Fibroblast of skin of back (primary cell): ENCODE data around the gene B3GNT4.
A peak's percentile ranks its signal among the peaks of the same experiment; 100 is the strongest.
"Not testable (repeated sequence)": the region's sequence is repeated elsewhere in the genome, so short reads cannot be mapped to it uniquely, and the experiment has no call there.

Experiments
- DNase-seq: peaks from one replicate; pipeline ENCODE4 v3.0.0-alpha.2; 2013

The B3GNT4 gene

DNA sequence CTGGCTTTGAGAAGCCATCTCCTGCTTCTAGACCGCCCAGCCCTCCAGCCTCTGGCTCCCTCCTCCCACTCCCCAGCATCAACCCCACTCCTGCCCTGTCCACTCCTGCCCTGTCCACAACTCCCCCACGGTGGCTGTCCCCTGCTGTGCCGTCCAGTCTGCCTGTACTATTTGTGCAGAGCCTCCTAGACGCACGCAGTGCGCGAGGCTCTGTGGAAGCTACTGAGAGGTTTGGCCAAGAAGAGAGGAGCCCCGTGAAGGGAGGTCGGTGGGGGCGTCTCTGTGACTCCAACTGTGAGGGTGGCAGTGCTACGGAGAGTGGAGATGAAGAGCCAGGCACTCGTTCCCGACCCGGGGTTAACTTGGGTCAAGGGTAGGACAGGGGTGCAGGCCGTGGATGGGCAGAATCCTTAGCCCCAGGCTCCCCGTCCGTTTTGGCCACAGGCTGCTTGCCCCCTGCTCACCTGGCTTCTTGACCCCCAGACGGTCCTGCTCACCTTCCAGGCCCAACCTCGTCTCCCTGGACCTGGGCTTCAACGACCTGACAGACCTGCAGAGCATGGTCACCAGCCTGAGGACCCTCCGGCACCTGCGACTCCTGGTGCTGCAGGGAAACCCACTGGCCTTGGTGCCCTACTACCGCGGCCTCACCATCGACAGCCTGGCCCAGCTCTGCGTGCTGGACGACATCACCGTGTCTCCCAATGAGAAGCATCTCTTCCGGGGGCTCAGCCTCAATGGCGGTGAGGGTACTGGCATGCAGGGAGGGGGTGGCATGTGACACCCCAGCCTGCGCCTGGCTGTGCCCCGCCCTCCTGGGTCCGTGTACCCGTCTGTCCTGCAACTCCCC is 13.7 kb upstream of the B3GNT4 start:
- no peak for DNase-seq

- DNase-seq, result peak; percentile 44
These were observed 12.5 kb upstream of the B3GNT4 start for GRCh38 chr12:122190842-122191668.

GRCh38 chr12:122192441-122192840 is 11.1 kb upstream of the B3GNT4 start:
- no peak for DNase-seq

- DNase-seq, result no peak
These were observed 8.7 kb upstream of the B3GNT4 start for GRCh38 chr12:122194804-122195203.

DNA sequence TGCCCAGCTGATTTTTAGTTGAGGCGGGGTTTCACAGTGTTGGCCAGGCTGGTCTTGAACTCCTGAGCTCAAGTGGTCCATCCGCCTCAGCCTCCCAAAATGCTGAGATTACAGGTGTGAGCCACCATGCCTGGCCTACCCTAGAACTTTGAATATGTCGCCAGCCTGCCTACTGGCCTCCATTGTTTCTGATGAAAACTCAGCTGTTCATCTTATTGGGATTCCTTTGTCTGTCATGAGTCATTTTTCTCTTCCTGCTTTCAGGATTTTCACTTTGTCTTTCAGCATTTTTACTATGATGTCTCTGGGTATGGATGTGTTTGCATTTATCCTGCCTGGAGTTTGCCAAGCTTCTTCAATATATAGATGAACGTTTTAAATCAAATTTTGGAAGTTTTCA is 8.1 kb upstream of the B3GNT4 start:
- no peak for DNase-seq

DNA sequence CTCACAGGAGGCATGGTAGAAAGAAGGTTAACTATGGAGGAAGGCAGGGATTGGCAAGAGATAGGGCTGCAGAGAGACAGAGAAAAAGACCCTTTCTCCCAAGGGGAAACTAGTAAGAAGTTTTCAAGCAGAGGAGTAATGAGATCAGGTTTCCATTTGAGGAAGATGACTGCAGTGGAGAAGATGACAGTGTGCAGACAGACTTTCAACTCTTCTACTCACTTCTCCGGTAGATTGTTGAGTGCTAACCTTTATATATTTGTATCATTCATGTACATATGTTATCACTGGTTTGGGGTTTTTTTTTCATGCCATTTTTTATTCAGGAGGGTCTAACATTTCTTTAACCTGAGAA is 5.9 kb upstream of the B3GNT4 start:
- DNase-seq, result no peak

DNA sequence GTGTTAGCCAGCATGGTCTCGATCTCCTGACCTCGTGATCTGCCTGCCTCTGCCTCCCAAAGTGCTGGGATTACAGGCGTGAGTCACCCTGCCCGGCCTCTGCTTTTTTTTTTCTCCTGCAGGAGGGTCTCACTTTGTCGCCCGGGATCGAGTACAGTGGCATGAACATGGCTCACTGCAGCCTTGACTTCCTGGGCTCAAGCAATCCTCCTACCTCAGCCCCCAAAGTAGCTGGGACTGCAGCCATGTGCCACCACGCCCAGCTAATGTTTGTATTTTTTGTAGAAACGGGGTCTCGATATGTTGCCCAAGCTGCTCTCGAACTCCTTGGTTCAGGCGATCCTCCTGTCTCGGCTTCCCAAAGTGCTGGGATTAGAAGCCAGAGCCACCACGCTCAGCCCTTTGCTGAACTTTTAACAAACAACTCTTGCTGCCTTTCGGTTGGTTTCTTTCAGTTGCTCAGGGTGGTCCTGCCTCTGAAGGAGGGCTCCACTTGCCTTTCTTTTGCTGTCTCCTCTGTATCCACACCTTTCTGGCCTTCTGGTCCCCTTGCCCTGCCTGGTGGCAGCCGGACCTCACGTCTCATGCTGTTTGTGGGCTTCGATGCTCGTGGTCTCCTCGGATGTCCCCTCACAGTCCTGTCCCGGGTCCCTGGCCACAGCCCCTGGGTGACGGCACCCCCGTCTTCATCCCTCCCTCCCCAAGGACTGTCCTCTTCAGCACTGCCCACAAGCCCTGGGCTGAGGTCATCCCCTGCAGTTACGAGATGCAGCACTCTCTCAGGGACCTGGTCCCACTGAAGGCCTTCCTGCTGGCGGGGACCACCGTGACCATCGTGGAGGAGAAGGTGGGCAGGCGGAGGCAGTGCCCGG is 3.8 kb upstream of the B3GNT4 start:
- DNase-seq, result no peak

DNA sequence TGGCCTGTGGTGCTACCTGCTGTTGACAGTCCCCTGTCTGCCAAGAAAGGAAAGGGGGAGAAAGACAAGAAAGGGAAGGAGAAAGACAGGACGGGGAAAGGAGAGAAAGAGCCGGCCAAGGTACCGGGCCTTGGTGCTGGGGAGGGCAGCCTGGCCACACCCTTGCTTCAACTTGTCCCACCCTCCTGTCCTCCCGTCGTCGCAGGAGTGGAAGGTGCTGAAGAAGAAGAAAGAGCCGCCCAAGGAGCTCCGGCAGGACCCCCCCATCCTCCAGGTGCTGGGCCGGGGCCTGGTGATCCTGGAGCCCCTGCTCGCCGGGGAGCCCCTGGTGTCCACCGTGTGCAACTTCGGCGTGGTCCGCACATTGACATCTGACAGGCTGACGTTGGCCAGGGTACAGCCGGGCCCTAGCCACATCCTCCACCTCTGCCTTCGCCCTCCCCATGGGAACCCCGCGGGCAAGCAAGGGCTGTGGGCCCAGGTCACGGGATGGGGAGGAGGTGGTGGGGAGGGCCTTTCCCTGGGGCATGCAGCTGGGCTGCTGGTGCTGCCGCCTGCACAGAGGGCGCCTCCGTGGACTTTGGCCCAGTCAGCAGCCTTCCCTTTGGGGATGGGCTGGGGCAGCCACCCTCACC is 2.9 kb upstream of the B3GNT4 start:
- no peak for DNase-seq

GRCh38 chr12:122201381-122201780 is 2.1 kb upstream of the B3GNT4 start:
- DNase-seq, result no peak

- no peak for DNase-seq
These were observed 1.5 kb upstream of the B3GNT4 start for GRCh38 chr12:122202017-122202416.

- DNase-seq, result not testable (repeated sequence)
These were observed 698 bp upstream of the B3GNT4 start for GRCh38 chr12:122202811-122203210.

GRCh38 chr12:122204167-122205052 is 901 bp downstream of the B3GNT4 start:
- DNase-seq, result no peak

- no peak for DNase-seq
These were observed 1.8 kb downstream of the B3GNT4 start for GRCh38 chr12:122205053-122205925.

- no peak for DNase-seq
These were observed 2.8 kb downstream of the B3GNT4 start for GRCh38 chr12:122206111-122206881.

DNA sequence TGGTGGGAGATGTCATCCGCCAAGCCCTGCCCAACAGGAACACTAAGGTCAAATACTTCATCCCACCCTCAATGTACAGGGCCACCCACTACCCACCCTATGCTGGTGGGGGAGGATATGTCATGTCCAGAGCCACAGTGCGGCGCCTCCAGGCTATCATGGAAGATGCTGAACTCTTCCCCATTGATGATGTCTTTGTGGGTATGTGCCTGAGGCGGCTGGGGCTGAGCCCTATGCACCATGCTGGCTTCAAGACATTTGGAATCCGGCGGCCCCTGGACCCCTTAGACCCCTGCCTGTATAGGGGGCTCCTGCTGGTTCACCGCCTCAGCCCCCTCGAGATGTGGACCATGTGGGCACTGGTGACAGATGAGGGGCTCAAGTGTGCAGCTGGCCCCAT is 3.5 kb downstream of the B3GNT4 start:
- no peak for DNase-seq

- DNase-seq, result no peak
These were observed 3.9 kb downstream of the B3GNT4 start for GRCh38 chr12:122207391-122207790.

DNA sequence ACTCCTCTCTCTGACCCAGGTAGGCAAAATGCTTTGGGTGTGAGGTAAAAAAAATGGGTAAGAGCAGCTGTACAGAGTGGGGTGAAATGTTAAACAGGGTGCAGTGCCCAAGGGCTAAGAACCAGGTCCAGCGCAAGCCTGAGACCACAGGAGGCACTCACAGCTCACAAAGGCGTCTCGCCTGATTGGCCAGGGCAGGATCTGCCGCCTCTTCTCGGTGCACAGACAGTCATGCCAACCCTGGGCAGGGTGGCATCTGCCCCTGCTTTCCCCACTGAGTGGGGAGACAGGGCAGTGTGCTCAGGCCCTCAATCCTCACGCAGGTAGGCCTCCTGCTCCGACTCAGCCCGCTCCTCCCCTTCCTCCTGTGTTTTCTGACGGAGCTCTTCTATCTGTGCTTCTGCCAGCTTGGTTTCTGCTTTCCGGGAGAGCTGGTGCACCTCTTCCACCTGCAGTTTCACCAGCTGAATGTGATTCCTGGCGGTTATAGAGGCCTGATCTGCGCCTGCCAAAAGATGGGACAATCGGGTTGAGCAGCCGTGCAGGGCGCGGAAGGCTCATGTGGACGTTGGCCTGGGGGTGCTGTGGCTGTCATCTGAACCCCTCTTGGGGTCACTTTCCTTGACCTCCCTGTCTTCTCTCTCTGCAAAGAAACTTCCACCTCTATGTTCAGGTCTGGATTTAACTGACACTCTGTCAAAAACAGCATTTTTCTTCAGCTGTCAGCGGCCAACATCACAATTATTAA is 4.7 kb downstream of the B3GNT4 start:
- no peak for DNase-seq

- no peak for DNase-seq
These were observed 12.3 kb downstream of the B3GNT4 start for GRCh38 chr12:122215771-122216170.

- DNase-seq, result no peak
These were observed 12.9 kb downstream of the B3GNT4 start for GRCh38 chr12:122216445-122216844.
